ENCODE measurements around the gene RCN1. TPM values are rescaled to one million over a fixed set of nuclear protein-coding genes. Genes with fewer than 3 reads are reported as not detected.

Gene RCN1
- total and polyA plus RNA-seq, 8 donors, result 99.7 to 229 (median 192) TPM

DNA sequence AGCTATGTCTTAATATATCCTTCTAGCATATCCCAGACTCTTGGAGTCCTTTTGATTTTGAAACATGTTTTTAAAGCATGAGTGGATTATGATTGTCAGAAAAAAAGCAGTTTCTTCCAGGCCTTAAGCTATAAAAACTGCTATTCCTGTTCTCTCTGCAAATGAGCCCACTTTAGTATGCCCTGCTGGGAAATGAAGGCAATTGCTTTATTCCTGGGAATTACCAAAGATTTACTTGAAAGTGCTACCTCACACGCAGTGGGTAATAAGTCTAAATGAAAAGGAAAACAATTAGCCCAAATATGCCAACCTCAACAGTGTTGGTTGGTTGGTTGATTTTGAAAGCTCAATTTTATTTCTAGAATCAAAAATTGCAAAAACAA lies 17.2 kb upstream of the RCN1 start:
- Histone ChIP-seq H3K27ac (no peak overlapping the region), H3K4me3 (no peak overlapping the region), H3K36me3 (no peaks in the 10 kb centered on the region), H3K27me3 (peaks cover 0 to 13% of the 10 kb centered on the region in 2 donors), H3K9me3 (no peaks in the 10 kb centered on the region), H3K4me1 (no peaks in the 10 kb centered on the region)
- no peak for DNase-seq
- intact Hi-C loops (cut with DNase I), result no loop called here
- TF ChIP-seq, protein P1, sequence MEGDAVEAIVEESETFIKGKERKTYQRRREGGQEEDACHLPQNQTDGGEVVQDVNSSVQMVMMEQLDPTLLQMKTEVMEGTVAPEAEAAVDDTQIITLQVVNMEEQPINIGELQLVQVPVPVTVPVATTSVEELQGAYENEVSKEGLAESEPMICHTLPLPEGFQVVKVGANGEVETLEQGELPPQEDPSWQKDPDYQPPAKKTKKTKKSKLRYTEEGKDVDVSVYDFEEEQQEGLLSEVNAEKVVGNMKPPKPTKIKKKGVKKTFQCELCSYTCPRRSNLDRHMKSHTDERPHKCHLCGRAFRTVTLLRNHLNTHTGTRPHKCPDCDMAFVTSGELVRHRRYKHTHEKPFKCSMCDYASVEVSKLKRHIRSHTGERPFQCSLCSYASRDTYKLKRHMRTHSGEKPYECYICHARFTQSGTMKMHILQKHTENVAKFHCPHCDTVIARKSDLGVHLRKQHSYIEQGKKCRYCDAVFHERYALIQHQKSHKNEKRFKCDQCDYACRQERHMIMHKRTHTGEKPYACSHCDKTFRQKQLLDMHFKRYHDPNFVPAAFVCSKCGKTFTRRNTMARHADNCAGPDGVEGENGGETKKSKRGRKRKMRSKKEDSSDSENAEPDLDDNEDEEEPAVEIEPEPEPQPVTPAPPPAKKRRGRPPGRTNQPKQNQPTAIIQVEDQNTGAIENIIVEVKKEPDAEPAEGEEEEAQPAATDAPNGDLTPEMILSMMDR (IDR thresholded peaks at IDR 0.05), result no peak
- ATAC-seq, result no peak

DNA sequence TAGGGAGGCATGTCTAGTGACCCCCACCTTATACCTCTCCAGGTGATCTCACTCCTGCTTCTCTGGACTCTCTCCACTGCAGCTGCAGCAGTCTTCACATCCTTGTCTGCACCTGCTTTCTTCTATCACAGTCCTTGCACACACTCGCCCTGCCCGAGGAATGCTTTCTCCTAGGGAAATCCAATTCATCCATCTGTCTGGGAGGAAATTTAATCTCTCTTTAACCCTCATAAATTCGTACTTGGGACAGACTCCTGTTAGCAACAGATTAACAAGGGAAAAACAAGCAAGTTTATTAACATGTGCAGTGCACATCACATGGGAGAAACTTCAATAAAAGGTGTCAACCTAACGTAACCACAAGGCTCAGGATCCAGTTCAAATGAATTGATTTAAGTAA lies 11.3 kb upstream of the RCN1 start:
- no peak for DNase-seq
- Histone ChIP-seq H3K36me3 (no peaks in the 10 kb centered on the region), H3K27me3 (no peaks in the 10 kb centered on the region), H3K4me3 (no peak overlapping the region), H3K4me1 (no peaks in the 10 kb centered on the region), H3K27ac (no peak overlapping the region), H3K9me3 (no peaks in the 10 kb centered on the region)
- TF ChIP-seq, protein P1 (IDR thresholded peaks at IDR 0.05), result no peak
- intact Hi-C loops (cut with DNase I), result no loop called here
- ATAC-seq, result no peak

DNA sequence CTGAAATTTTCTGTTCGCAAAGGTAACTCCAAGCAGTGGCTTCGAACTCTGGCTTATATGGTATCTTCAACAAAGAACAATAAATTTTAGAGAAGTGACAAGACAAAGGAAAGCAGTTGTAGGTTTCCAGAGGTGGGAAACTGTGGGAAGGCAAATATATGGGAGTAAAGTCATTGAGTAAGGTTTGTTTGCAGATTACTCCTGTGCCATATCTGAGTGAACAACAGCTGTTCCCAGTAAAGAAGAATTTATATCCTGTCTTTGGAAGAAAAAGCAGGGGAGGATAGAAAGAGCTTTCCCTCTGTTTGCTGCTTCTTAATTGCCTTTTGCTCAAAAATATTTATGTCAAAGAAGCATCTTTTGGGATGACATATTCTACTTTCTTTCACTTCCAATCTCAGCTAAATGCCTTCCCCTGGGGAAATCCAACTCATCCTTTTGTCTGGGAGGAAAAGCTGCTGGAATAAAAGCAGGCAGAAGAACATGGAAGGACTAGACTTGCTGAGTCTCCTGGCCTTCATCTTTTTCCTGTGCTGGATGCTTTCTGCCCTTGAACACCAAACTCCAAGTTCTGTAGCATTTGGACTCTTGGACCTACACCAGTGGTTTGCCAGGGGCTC lies 10.4 kb upstream of the RCN1 start:
- Histone ChIP-seq H3K4me1 (no peaks in the 10 kb centered on the region), H3K9me3 (no peaks in the 10 kb centered on the region), H3K4me3 (no peak overlapping the region), H3K27ac (no peak overlapping the region), H3K36me3 (no peaks in the 10 kb centered on the region), H3K27me3 (no peaks in the 10 kb centered on the region)
- DNase-seq (no peak), ATAC-seq (no peak)
- intact Hi-C loops (cut with DNase I), result no loop called here
- TF ChIP-seq, protein P1 (IDR thresholded peaks at IDR 0.05), result no peak

DNA sequence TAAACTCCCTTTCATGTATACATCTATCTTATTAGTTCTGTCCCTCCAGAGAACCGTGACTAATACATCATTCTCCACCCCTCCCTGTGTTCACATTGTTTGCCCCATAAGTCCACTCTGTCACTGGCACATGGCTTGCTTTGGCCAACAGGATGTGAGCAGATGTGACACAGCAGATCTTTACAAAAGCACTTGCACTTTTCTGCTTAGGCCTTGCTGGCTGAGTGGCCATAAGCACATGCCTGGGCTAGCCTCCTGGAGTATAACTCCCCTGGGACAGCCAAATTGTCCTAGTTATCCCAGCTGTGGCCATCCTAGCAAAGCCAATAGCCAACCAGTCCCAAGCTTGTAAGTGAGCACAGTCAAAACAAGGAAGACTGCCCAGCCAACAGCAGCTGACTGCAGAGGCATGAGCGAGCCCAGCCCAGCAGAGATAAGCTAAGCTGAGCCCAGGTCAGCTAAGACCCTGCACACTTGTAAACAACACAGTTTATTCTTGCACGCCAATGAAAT lies 9.7 kb upstream of the RCN1 start:
- no peak for ATAC-seq
- TF ChIP-seq, protein P1 (IDR thresholded peaks at IDR 0.05), result no peak
- H3K4me3 ChIP-seq, result no peak overlapping the region
- H3K4me1 ChIP-seq, result no peaks in the 10 kb centered on the region
- H3K27ac ChIP-seq, result no peak overlapping the region
- H3K9me3 ChIP-seq, result no peaks in the 10 kb centered on the region
- DNase-seq, result no peak
- H3K36me3 ChIP-seq, result no peaks in the 10 kb centered on the region
- intact Hi-C loops (cut with DNase I), result no loop called here
- no peaks in the 10 kb centered on the region for H3K27me3 ChIP-seq

DNA sequence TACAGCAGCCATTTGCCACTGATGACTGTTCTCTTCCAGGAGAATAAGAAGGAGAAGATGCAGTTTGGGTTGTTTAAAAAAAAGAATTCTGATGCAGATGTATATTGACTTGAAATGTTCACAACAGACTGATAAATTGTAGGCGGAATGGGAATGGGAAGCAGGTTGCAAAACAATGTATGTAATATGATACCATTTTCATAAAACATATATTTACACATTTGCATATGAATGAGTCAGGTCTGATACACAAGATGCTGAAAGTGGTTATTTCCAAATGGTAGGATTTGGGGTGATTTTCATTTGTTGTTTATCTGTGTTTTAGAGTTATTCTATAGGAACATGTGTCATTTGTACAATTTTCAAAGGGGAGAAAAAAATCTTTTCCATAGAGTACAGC lies 9.0 kb upstream of the RCN1 start:
- Histone ChIP-seq H3K4me3 (no peak overlapping the region), H3K4me1 (no peaks in the 10 kb centered on the region), H3K36me3 (no peaks in the 10 kb centered on the region), H3K27me3 (no peaks in the 10 kb centered on the region), H3K27ac (no peak overlapping the region), H3K9me3 (no peaks in the 10 kb centered on the region)
- TF ChIP-seq, protein P1 (IDR thresholded peaks at IDR 0.05), result no peak
- no peak for ATAC-seq
- no peak for DNase-seq
- intact Hi-C loops (cut with DNase I), result no loop called here

Measured in left lung (tissue), 10 donors.